ENCODE results near the gene CHRNB1. TPM values are rescaled to one million over a fixed set of nuclear protein-coding genes. Genes with fewer than 3 reads are reported as not detected.

Gene CHRNB1
- polyA plus RNA-seq, 1 donor from 2014 or later: 18.2 TPM

- H3K4me3 ChIP-seq (ENCODE audit: low read length): no peak overlapping the region
- no peaks in the 10 kb centered on the region for H3K36me3 ChIP-seq (ENCODE audit: insufficient read depth, low read length)
- no peak overlapping the region for H3K27ac ChIP-seq (ENCODE audit: low read length)
- no peak overlapping the region for H3K9ac ChIP-seq (ENCODE audit: low read length)
- H3K4me2 ChIP-seq (ENCODE audit: low read length): no peak overlapping the region
- no peak overlapping the region for H2AFZ ChIP-seq (ENCODE audit: low read depth, low read length)
- no peaks in the 10 kb centered on the region for H3F3A ChIP-seq (ENCODE audit: insufficient read depth, low read length, poor library complexity, severe bottlenecking)
- H4K20me1 ChIP-seq (ENCODE audit: insufficient read depth): no peaks in the 10 kb centered on the region
- no peaks in the 10 kb centered on the region for H3K9me2 ChIP-seq (ENCODE audit: insufficient read depth, low read length)
- H3K27me3 ChIP-seq (ENCODE audit: insufficient read depth, low read depth, low read length): no peaks in the 10 kb centered on the region
- TF ChIP-seq RAD21 (conservative IDR thresholded peaks at IDR 0.05) (no peak), EZH2 (IDR thresholded peaks at IDR 0.05; ENCODE audit: borderline replicate concordance, insufficient read depth, low read length, poor library complexity, severe bottlenecking) (no peak), REST (IDR thresholded peaks at IDR 0.05; ENCODE audit: borderline replicate concordance) (no peak), TAF1 (IDR thresholded peaks at IDR 0.05; ENCODE audit: low read depth) (no peak), POLR2AphosphoS5 (IDR thresholded peaks at IDR 0.05) (no peak), EP300 (conservative IDR thresholded peaks at IDR 0.05; ENCODE audit: poor library complexity, severe bottlenecking) (no peak), SMC3 (conservative IDR thresholded peaks at IDR 0.05; ENCODE audit: poor library complexity) (no peak), CTCF (IDR thresholded peaks at IDR 0.05; ENCODE audit: poor library complexity, severe bottlenecking) (no peak), MXI1 (conservative IDR thresholded peaks at IDR 0.05; ENCODE audit: poor library complexity, severe bottlenecking) (no peak)
- H3K9me3 ChIP-seq (ENCODE audit: low read length): no peaks in the 10 kb centered on the region
- peaks cover 3% of the 10 kb centered on the region for H3K79me2 ChIP-seq (replicated peaks; ENCODE audit: insufficient read depth, low read length)
These were observed 21.9 kb downstream of the CHRNB1 start for GRCh38 chr17:7466639-7467341.

- Histone ChIP-seq H2AFZ (ENCODE audit: low read depth, low read length) (no peak overlapping the region), H3K4me3 (ENCODE audit: low read length) (no peak overlapping the region), H3K4me2 (ENCODE audit: low read length) (no peak overlapping the region), H3K9me2 (ENCODE audit: insufficient read depth, low read length) (no peaks in the 10 kb centered on the region), H3K9me3 (ENCODE audit: low read length) (no peaks in the 10 kb centered on the region), H3K27me3 (ENCODE audit: insufficient read depth, low read depth, low read length) (no peaks in the 10 kb centered on the region), H3K27ac (ENCODE audit: low read length) (no peak overlapping the region), H4K20me1 (ENCODE audit: insufficient read depth) (no peaks in the 10 kb centered on the region), H3K36me3 (ENCODE audit: insufficient read depth, low read length) (no peaks in the 10 kb centered on the region), H3K9ac (ENCODE audit: low read length) (no peak overlapping the region), H3F3A (ENCODE audit: insufficient read depth, low read length, poor library complexity, severe bottlenecking) (no peaks in the 10 kb centered on the region), H3K79me2 (replicated peaks; ENCODE audit: insufficient read depth, low read length) (peaks cover 3% of the 10 kb centered on the region)
- TF ChIP-seq POLR2AphosphoS5 (IDR thresholded peaks at IDR 0.05): no peak
- no peak for TF ChIP-seq EZH2 (IDR thresholded peaks at IDR 0.05; ENCODE audit: borderline replicate concordance, insufficient read depth, low read length, poor library complexity, severe bottlenecking)
- no peak for TF ChIP-seq REST (IDR thresholded peaks at IDR 0.05; ENCODE audit: borderline replicate concordance)
- no peak for TF ChIP-seq RAD21 (conservative IDR thresholded peaks at IDR 0.05)
These were observed 22.6 kb downstream of the CHRNB1 start for GRCh38 chr17:7467498-7467897.
